ENCODE measurements around the gene HDAC7.

- TF ChIP-seq GATA3 (IDR thresholded peaks at IDR 0.05; ENCODE audit: low read depth, low read length), result no peak
- TF ChIP-seq GATA2 (IDR thresholded peaks at IDR 0.05; ENCODE audit: low read depth, low read length), result no peak
Measured at GRCh38 chr12:47746073-47746472, 73.6 kb downstream of the HDAC7 start.
